Calu3 (cell line): ENCODE data around the gene UCN3. TPM values are rescaled to one million over a fixed set of nuclear protein-coding genes. Genes with fewer than 3 reads are reported as not detected.

Experiments
- BruUV-seq: library from RNA; stranded (reverse); fragments of 400-500 nt; replicated peaks from 2 replicates; lab custom pipeline; 2021; lab: Mats Ljungman, UMichigan
- CTCF ChIA-PET: fragments of 300-600 bp; sonication (Branson Sonifier 250); formaldehyde crosslinking; loops from one replicate; lab custom pipeline; 2022; ENCODE audit warnings: antibody characterized with exemption; lab: Charles Lee
- DNase-seq: peaks from one replicate; pipeline ENCODE4 v3.0.0; 2022
- H3K27ac Mint-ChIP-seq: one replicate; pipeline ENCODE4 v1.8.0; 2022; ENCODE audit warnings: mixed read lengths; ENCODE audit not compliant: unreplicated experiment
- H3K27me3 Mint-ChIP-seq: one replicate; pipeline ENCODE4 v1.8.0; 2022; ENCODE audit warnings: mixed read lengths; ENCODE audit not compliant: unreplicated experiment
- H3K36me3 Mint-ChIP-seq: one replicate; pipeline ENCODE4 v1.8.0; 2022; ENCODE audit warnings: mild to moderate bottlenecking, moderate library complexity, mixed read lengths; ENCODE audit not compliant: insufficient read depth, unreplicated experiment
- H3K4me1 Mint-ChIP-seq: one replicate; pipeline ENCODE4 v1.8.0; 2022; ENCODE audit warnings: mild to moderate bottlenecking, low read depth, mixed read lengths; ENCODE audit not compliant: unreplicated experiment
- H3K4me3 Mint-ChIP-seq: one replicate; pipeline ENCODE4 v1.8.0; 2022; ENCODE audit warnings: mild to moderate bottlenecking, low read depth, moderate library complexity, mixed read lengths; ENCODE audit not compliant: unreplicated experiment
- H3K9me3 Mint-ChIP-seq: one replicate; pipeline ENCODE4 v1.8.0; 2022; ENCODE audit warnings: low read depth, mixed read lengths; ENCODE audit not compliant: unreplicated experiment
- intact Hi-C: fragments of 100-400 bp; cut with micrococcal nuclease; formaldehyde crosslinking; loops from one replicate; pipeline ENCODE4 v1.10.0; 2022; ENCODE audit not compliant: unreplicated experiment
- total RNA-seq: library from RNA; stranded (reverse); gene quantifications from 2 replicates; pipeline ENCODE4 v1.2.3, GENCODE V29; 2022
- TF ChIP-seq, protein P1 (sequence below): fragments of 200-600 bp; IDR thresholded peaks from one replicate; pipeline ENCODE4 v1.8.0; 2022; ENCODE audit warnings: antibody characterized with exemption; ENCODE audit not compliant: unreplicated experiment

UCN3 gene
- total RNA-seq, 1 experiment from 2014 or later: not detected

DNA sequence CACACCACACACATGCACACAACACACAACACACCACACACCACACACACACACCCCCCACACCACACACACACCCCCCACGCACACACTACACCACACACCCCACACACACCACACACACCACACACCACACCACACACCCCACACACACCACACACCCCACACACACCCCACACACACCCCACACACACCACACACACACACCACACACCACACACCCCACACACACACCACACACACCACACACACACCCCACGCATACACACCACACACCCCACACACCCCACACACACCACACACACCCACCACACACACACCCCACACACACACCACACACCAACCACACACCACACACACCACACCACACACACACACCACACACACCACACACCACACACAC, 16.4 kb downstream of the UCN3 start:
- BruUV-seq: no TSS peak
- H3K4me3 Mint-ChIP-seq: no peak overlapping the region
- intact Hi-C loops: loop anchor here (5.0 to 10.0 kb wide), 4 partner anchors 51 to 566 kb away; partner anchors contain the start of gene AKR1C3
- H3K4me1 Mint-ChIP-seq: no peaks in the 10 kb centered on the region
- H3K36me3 Mint-ChIP-seq: no peaks in the 10 kb centered on the region
- peaks cover 7% of the 10 kb centered on the region for H3K9me3 Mint-ChIP-seq
- no peak for DNase-seq
- no peaks in the 10 kb centered on the region for H3K27me3 Mint-ChIP-seq
- no peak overlapping the region for H3K27ac Mint-ChIP-seq
- TF ChIP-seq, protein P1, sequence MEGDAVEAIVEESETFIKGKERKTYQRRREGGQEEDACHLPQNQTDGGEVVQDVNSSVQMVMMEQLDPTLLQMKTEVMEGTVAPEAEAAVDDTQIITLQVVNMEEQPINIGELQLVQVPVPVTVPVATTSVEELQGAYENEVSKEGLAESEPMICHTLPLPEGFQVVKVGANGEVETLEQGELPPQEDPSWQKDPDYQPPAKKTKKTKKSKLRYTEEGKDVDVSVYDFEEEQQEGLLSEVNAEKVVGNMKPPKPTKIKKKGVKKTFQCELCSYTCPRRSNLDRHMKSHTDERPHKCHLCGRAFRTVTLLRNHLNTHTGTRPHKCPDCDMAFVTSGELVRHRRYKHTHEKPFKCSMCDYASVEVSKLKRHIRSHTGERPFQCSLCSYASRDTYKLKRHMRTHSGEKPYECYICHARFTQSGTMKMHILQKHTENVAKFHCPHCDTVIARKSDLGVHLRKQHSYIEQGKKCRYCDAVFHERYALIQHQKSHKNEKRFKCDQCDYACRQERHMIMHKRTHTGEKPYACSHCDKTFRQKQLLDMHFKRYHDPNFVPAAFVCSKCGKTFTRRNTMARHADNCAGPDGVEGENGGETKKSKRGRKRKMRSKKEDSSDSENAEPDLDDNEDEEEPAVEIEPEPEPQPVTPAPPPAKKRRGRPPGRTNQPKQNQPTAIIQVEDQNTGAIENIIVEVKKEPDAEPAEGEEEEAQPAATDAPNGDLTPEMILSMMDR: no peak
- CTCF ChIA-PET: interaction anchor here (0.6 kb wide), 3 partner anchors 58 to 1299 kb away, joined by 3 to 4 read pairs (median 4); no protein-coding TSS in a partner anchor

DNA sequence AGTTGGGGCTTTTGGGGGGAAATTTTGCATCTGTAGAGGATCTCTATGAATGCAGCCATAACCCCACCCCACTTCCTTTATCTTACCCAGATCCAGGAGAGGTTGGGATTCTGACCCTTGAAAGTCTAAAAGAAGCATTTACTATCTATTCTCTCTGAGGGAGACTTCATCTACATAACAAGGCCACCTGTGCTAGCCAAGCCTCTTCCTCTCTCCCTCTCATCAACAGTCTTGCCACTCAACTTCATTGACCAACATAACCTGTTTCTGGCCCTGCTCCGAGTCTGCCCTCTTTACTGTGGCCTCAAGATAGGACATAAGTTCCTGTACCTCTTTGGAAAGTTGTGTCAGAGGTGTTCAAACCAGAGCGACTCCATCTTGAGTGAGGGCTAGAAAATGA, 20.5 kb downstream of the UCN3 start:
- intact Hi-C loops: loop anchor here (2.0 to 10.0 kb wide), 3 partner anchors 290 to 570 kb away; partner anchors contain the start of gene AKR1C3
- no TSS peak for BruUV-seq
- no peak overlapping the region for H3K4me3 Mint-ChIP-seq
- CTCF ChIA-PET: no interaction called here
- TF ChIP-seq, protein P1: no peak
- no peak for DNase-seq
- H3K9me3 Mint-ChIP-seq: peaks cover 17% of the 10 kb centered on the region
- no peaks in the 10 kb centered on the region for H3K36me3 Mint-ChIP-seq
- no peak overlapping the region for H3K27ac Mint-ChIP-seq
- H3K27me3 Mint-ChIP-seq: no peaks in the 10 kb centered on the region
- no peaks in the 10 kb centered on the region for H3K4me1 Mint-ChIP-seq

DNA sequence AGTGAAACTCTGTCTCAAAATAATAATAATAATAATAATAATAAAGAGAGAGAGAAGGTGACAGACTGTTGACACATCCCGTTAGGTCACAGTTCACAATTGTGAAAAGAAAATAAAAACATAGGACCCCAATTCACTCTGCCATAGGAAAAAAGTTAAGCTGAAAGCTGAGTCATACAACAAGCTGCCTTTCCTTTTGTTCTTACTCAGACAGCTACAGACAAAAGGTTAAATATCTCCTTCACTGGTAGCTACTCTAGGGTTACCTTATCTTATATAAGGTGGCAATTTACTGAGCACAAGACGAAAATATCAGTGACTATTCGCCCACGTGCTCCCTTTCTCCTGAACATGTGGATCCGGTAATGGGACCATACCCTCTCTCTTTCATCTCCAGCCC, 22.4 kb downstream of the UCN3 start:
- Mint-ChIP-seq H3K4me1 (no peaks in the 10 kb centered on the region), H3K27ac (no peak overlapping the region), H3K27me3 (no peaks in the 10 kb centered on the region), H3K36me3 (no peaks in the 10 kb centered on the region), H3K9me3 (peaks cover 28% of the 10 kb centered on the region), H3K4me3 (no peak overlapping the region)
- TF ChIP-seq, protein P1: no peak
- BruUV-seq: no TSS peak
- intact Hi-C loops: loop anchor here (10.0 kb wide), 2 partner anchors 292 to 572 kb away; partner anchors contain the start of gene AKR1C3
- CTCF ChIA-PET: no interaction called here
- no peak for DNase-seq

DNA sequence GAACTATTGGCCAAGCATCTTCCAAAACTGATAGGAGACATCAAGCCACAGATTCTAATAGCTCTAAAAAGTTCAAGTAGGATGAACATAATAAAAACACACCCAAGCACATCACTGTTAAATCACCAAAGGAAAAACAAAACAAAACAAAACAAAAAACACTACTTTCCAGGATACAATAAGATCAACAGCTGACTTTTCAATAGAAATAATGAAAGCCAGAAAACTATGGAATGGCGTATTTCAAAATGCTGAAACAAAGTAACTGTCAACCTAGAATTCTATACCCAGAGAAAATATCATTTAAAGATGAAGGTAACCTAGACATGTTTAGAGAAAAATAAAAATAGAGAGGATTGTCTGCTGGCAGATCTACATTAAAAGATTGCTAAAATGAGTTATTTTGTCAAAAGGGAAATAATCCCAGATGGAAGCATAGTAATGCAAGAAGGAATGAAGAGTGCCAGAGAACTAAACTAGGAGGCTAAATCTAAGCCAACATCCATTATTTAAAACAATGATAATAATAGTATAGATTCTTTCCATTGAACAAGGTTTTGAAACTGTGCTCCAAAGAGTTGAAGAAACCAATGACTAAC, 25.9 kb downstream of the UCN3 start:
- Mint-ChIP-seq H3K27me3 (no peaks in the 10 kb centered on the region), H3K4me1 (no peaks in the 10 kb centered on the region), H3K27ac (no peak overlapping the region), H3K9me3 (peaks cover 30% of the 10 kb centered on the region), H3K36me3 (no peaks in the 10 kb centered on the region), H3K4me3 (no peak overlapping the region)
- TF ChIP-seq, protein P1: no peak
- CTCF ChIA-PET: no interaction called here
- DNase-seq: no peak
- BruUV-seq: no TSS peak
- intact Hi-C loops: no loop called here
